ENCODE measurements around the gene NR2E1. TPM values are rescaled to one million over a fixed set of nuclear protein-coding genes. Genes with fewer than 3 reads are reported as not detected.

NR2E1 gene
- total and polyA plus RNA-seq, 9 donors, result 0.02 TPM; not detected in 8

DNA sequence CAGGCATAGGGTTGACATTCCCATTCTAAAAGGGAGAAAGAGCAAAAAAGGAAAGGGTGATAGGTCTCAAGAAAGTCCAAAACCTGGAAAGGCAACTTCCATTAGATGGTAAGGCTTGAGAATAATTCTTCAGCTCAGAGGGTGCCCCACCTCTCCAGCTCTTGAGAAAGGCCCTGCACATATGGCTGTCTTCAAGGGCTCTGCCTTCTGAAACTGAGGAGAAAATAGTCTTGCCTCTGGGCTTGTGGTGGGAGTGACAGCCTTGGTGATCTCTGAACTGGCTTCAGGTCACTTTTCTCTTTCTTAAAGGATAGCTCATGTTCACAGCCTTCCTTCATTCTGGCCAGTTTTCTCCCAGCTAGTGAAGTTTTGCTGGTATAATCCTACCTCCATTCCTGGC lies 35.6 kb upstream of the NR2E1 start:
- Histone ChIP-seq H3K27ac (no peak overlapping the region), H3K27me3 (no peaks in the 10 kb centered on the region), H3K4me3 (no peak overlapping the region), H3K9me3 (no peaks in the 10 kb centered on the region), H3K36me3 (no peaks in the 10 kb centered on the region), H3K4me1 (ENCODE audit: insufficient read depth) (peaks cover 2% of the 10 kb centered on the region)
- intact Hi-C loops (cut with DNase I), result no loop called here
- DNase-seq, result no peak
- no peak for TF ChIP-seq EP300 (IDR thresholded peaks at IDR 0.05)
- TF ChIP-seq, protein P1, sequence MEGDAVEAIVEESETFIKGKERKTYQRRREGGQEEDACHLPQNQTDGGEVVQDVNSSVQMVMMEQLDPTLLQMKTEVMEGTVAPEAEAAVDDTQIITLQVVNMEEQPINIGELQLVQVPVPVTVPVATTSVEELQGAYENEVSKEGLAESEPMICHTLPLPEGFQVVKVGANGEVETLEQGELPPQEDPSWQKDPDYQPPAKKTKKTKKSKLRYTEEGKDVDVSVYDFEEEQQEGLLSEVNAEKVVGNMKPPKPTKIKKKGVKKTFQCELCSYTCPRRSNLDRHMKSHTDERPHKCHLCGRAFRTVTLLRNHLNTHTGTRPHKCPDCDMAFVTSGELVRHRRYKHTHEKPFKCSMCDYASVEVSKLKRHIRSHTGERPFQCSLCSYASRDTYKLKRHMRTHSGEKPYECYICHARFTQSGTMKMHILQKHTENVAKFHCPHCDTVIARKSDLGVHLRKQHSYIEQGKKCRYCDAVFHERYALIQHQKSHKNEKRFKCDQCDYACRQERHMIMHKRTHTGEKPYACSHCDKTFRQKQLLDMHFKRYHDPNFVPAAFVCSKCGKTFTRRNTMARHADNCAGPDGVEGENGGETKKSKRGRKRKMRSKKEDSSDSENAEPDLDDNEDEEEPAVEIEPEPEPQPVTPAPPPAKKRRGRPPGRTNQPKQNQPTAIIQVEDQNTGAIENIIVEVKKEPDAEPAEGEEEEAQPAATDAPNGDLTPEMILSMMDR (IDR thresholded peaks at IDR 0.05), result no peak
- no peak for TF ChIP-seq POLR2A (IDR thresholded peaks at IDR 0.05)

DNA sequence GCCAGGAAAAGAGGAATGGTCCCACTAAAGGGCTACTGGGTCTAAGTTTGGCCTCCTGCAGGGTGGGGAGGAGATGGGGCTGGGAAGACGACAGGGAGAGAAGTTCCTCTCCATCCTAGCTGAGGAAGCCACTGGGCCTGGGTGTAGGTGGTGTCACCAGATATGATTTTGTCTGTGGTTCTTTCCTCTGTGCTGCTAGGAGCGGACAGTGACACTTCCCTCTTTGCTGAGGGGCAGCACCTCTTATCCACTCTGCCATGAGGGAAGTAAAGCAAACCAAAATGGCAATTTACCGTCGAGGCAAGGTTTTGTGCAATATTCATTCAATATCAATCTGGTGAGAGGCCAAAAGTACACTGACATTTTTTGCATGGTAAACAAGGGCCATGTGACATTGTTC lies 33.0 kb upstream of the NR2E1 start:
- Histone ChIP-seq H3K27me3 (no peaks in the 10 kb centered on the region), H3K9me3 (no peaks in the 10 kb centered on the region), H3K4me3 (no peak overlapping the region), H3K36me3 (no peaks in the 10 kb centered on the region), H3K27ac (no peak overlapping the region), H3K4me1 (ENCODE audit: insufficient read depth) (peaks cover 2% of the 10 kb centered on the region)
- no peak for DNase-seq
- intact Hi-C loops (cut with DNase I), result no loop called here
- TF ChIP-seq, protein P1 (IDR thresholded peaks at IDR 0.05), result no peak
- TF ChIP-seq EP300 (IDR thresholded peaks at IDR 0.05) (no peak), POLR2A (IDR thresholded peaks at IDR 0.05) (no peak)
- WGBS, 3 donors, result 94 to 98% (median 98%) methylated on average over 4 of the region's 4 CpGs

DNA sequence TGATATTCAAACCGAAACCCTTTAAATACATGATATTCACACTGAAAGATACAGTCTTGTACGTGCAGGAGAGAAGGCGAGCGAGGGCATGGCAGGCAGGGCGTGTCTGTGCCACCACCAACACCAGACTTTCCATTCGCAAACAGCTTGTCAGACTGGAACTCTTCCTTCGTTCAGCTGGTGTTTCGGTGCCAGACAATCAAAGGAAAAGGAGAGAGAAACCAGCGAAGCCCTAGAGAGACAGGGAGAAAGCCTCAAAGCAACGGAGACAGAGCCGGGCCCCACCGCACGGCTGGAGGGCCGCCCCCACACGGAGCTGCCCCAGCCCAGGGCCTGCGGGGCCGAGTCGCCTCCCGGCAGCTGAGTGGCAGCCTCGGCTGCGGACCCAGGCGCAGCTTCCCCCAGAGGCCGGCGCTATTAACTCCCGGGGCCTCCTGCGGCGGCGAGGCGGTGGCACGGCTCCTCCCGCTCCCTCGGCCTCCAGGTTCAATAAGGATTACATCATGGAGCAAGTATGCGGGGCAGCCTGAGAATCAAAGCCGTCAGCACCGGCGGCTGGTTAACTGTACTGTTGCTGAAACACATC lies 32.1 kb upstream of the NR2E1 start:
- Histone ChIP-seq H3K9me3 (no peaks in the 10 kb centered on the region), H3K27ac (peak overlapping the region in 1 of 2 donors; percentile 35), H3K36me3 (no peaks in the 10 kb centered on the region), H3K4me3 (peak overlapping the region; percentile 17), H3K27me3 (no peaks in the 10 kb centered on the region), H3K4me1 (ENCODE audit: insufficient read depth) (peaks cover 2% of the 10 kb centered on the region)
- TF ChIP-seq POLR2A (IDR thresholded peaks at IDR 0.05), result no peak
- TF ChIP-seq, protein P1 (IDR thresholded peaks at IDR 0.05), result no peak
- no peak for TF ChIP-seq EP300 (IDR thresholded peaks at IDR 0.05)
- DNase-seq, result peak; percentile 41 to 71 (median 52)
- intact Hi-C loops (cut with DNase I), result no loop called here
- WGBS, 3 donors, result 4 to 5% (median 5%) methylated on average over 34 to 36 of the region's 36 CpGs

GRCh38 chr6:108134213-108134970 lies 31.4 kb upstream of the NR2E1 start:
- intact Hi-C loops (cut with DNase I), result no loop called here
- no peak for DNase-seq
- H3K27ac ChIP-seq, result no peak overlapping the region
- no peaks in the 10 kb centered on the region for H3K36me3 ChIP-seq
- H3K4me1 ChIP-seq (ENCODE audit: insufficient read depth), result peaks cover 2% of the 10 kb centered on the region
- no peaks in the 10 kb centered on the region for H3K27me3 ChIP-seq
- H3K4me3 ChIP-seq, result peak overlapping the region; percentile 17
- H3K9me3 ChIP-seq, result no peaks in the 10 kb centered on the region
- TF ChIP-seq EP300 (IDR thresholded peaks at IDR 0.05) (no peak), POLR2A (IDR thresholded peaks at IDR 0.05) (no peak)
- 29 to 38% (median 38%) methylated on average over 18 of the region's 18 CpGs for WGBS, 3 donors

DNA sequence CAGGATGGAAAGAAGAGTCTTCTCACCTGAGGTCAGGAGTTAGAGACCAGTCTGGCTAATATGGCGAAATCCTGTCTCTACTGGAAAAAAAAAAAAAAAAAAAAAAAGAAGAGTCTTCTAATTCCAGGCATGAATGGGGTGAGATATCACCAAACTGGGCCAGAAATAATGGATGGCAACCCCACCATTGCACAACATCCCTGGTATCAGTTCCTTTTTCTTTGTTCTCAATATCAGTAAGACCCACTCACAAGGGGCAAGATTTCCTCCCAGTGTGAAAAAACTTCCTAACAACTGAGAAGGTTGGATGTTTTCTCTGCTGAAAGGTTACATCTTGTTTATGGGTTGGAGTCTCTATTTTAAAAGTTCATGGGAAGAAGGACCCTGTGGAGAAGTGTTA lies 23.6 kb upstream of the NR2E1 start:
- TF ChIP-seq, protein P1 (IDR thresholded peaks at IDR 0.05), result no peak
- no peak for TF ChIP-seq EP300 (IDR thresholded peaks at IDR 0.05)
- TF ChIP-seq POLR2A (IDR thresholded peaks at IDR 0.05), result no peak
- no peak for DNase-seq
- 93 to 96% (median 93%) methylated on average over 1 of the region's 1 CpG for WGBS, 3 donors
- Histone ChIP-seq H3K27me3 (no peaks in the 10 kb centered on the region), H3K27ac (no peak overlapping the region), H3K4me3 (no peak overlapping the region), H3K36me3 (no peaks in the 10 kb centered on the region), H3K4me1 (ENCODE audit: insufficient read depth) (no peaks in the 10 kb centered on the region), H3K9me3 (no peaks in the 10 kb centered on the region)
- intact Hi-C loops (cut with DNase I), result no loop called here
